ENCODE measurements around the gene STAG3.

STAG3 gene

GRCh38 chr7:100157069-100157333 is 20.7 kb upstream of the STAG3 start:
- DNase-seq (ENCODE audit: low spot score): no peak
- no peak for TF ChIP-seq CTCF (IDR thresholded peaks at IDR 0.05)
- H3K27ac ChIP-seq: peak overlapping the region in 1 of 2 donors; percentile 84
- H3K4me3 ChIP-seq: peak overlapping the region; percentile 91

GRCh38 chr7:100157334-100158228 is 20.1 kb upstream of the STAG3 start:
- peak overlapping the region; percentile 63 to 84 for H3K27ac ChIP-seq
- peak overlapping the region; percentile 91 for H3K4me3 ChIP-seq
- no peak for TF ChIP-seq CTCF (IDR thresholded peaks at IDR 0.05)
- no peak for DNase-seq (ENCODE audit: low spot score)

- no peak for TF ChIP-seq CTCF (IDR thresholded peaks at IDR 0.05)
- DNase-seq (ENCODE audit: low spot score): peak; percentile 93
- Histone ChIP-seq H3K27ac (peak within 1 kb of the TSS; percentile 63 to 84), H3K4me3 (peak within 1 kb of the TSS; percentile 91)
Measured at GRCh38 chr7:100158229-100159098, 19.3 kb upstream of the STAG3 start, which contains the start of gene TRAPPC14. Gene TRAPPC14, minus strand, starts transcription at chr7:100158723. Its CDS starts 224 bp downstream, at chr7:100158499.

- Histone ChIP-seq H3K27ac (peak overlapping the region in 1 of 2 donors; percentile 84), H3K4me3 (peak overlapping the region; percentile 91)
- TF ChIP-seq CTCF (IDR thresholded peaks at IDR 0.05): no peak
- DNase-seq (ENCODE audit: low spot score): no peak
Measured at GRCh38 chr7:100159099-100159623, 18.6 kb upstream of the STAG3 start.

- Histone ChIP-seq H3K27ac (no peak overlapping the region), H3K4me3 (no peak overlapping the region)
- no peak for DNase-seq (ENCODE audit: low spot score)
- no peak for TF ChIP-seq CTCF (IDR thresholded peaks at IDR 0.05)
Measured at GRCh38 chr7:100160067-100160466, 17.7 kb upstream of the STAG3 start.

- Histone ChIP-seq H3K4me3 (no peak overlapping the region), H3K27ac (no peak overlapping the region)
- no peak for DNase-seq (ENCODE audit: low spot score)
- TF ChIP-seq CTCF (IDR thresholded peaks at IDR 0.05): no peak
Measured at GRCh38 chr7:100163006-100163531, 14.6 kb upstream of the STAG3 start.
